Measurements from ENCODE around the gene CLASRP.

CLASRP gene

DNA sequence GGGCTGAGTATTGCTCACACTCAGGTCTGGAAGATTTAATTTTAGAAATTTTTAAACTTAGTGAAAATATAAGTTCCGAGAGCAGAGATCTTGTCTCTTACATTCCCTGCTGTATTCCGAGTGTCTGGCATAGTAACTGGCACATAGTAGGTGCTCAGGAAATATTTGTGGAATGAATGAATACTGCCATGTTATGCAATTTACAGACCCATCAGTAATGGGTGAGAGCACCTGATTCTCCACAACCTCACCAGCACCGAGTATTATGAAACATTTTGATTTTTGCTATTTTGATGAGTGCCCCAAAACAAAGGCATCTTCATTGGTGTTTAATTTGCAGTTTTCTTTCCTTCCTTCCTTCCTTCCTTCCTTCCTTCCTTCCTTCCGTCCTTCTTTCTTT is 15.8 kb upstream of the CLASRP start:
- DNase-seq: no peak

DNA sequence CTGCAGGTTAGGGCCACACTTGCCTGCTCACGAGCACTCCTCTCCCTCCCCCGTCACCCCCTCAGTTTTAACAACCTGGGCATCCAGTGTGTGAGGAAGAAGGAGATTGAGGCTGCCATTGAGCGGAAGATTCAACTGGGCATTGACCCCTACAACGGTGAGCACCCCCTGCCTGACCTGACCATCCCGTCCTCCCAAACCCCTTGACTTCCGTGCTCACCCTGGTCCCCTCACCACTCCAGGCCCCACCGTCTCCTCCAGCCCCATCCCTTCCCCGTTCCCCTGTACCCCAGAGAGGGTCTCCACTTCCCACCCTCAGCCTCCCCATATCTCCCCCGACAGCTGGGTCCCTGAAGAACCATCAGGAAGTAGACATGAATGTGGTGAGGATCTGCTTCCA is 13.6 kb upstream of the CLASRP start:
- DNase-seq: no peak

DNA sequence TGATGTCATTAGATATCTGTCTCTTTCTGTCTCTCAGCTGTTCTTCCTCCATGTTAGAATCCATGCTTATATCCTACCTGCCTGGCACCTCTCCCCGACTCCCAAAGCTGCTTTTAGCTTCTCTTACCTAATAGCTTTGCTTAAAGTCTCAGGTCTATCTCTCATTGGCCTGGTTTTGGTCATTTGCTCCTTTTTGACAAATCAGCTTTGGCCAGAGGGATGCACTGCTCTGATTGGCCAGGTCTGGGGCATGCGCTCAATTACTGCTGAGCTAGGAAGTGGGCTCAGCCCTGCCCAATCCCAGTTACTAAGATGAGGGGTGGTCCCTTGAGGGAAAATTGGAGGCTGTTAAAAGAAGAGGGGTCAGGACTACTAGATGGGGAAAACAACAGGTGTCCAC is 11.5 kb upstream of the CLASRP start:
- no peak for DNase-seq

DNA sequence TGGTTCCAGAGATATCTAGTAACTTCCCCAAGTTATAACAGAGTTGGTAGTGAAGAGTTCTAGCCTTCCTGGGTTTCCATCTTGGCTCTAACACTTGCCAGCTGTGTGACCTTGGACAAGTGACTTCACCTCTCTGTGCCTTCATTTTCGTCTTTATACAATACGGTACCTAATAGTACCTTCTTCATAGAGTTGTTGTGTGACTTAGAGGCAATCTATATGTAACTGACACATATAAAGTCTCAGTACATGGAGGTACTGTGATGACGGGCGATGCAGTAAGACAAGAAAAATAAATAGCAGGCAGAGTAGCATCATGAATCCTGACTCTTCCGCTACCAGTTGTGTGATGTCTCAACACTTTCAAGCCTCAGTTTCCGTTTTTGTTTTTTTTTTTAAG is 8.0 kb upstream of the CLASRP start:
- no peak for DNase-seq

DNA sequence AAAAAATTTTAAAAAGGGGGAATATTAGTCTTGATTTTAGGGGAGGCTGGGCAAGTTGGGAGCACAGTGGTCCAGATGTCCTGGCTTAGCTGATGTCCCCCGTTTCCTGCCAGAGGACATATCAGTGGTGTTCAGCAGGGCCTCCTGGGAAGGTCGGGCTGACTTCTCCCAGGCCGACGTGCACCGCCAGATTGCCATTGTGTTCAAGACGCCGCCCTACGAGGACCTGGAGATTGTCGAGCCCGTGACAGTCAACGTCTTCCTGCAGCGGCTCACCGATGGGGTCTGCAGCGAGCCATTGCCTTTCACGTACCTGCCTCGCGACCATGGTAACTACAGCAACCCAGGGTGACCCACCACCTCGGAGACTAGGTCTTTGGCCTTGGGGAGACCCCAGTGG is 6.4 kb upstream of the CLASRP start:
- no peak for DNase-seq

DNA sequence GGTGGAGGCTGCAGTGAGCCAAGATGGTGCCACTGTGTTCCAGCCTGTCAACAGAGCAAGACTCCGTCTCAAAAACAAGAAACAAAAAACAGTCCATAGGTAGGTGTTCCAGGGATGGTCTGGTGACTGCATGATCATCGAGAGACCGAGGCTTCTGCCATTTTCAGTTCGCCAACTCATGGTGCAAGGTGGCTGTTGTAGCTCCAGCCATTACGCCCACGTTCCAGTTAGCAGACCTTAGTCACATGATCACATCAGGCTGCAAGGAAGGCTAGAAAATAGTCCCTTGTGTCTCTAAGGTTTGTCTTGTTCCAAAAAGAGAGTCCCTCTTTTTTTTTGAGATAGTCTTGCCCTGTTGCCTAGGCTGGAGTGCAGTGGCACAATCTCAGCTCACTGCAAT is 3.1 kb upstream of the CLASRP start:
- DNase-seq: no peak

DNA sequence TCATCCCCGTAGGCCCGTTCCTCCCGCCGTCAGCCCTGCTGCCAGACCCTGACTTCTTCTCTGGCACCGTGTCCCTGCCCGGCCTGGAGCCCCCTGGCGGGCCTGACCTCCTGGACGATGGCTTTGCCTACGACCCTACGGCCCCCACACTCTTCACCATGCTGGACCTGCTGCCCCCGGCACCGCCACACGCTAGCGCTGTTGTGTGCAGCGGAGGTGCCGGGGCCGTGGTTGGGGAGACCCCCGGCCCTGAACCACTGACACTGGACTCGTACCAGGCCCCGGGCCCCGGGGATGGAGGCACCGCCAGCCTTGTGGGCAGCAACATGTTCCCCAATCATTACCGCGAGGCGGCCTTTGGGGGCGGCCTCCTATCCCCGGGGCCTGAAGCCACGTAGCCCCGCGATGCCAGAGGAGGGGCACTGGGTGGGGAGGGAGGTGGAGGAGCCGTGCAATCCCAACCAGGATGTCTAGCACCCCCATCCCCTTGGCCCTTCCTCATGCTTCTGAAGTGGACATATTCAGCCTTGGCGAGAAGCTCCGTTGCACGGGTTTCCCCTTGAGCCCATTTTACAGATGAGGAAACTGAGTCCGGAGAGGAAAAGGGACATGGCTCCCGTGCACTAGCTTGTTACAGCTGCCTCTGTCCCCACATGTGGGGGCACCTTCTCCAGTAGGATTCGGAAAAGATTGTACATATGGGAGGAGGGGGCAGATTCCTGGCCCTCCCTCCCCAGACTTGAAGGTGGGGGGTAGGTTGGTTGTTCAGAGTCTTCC is 1.3 kb upstream of the CLASRP start:
- DNase-seq: no peak

DNA sequence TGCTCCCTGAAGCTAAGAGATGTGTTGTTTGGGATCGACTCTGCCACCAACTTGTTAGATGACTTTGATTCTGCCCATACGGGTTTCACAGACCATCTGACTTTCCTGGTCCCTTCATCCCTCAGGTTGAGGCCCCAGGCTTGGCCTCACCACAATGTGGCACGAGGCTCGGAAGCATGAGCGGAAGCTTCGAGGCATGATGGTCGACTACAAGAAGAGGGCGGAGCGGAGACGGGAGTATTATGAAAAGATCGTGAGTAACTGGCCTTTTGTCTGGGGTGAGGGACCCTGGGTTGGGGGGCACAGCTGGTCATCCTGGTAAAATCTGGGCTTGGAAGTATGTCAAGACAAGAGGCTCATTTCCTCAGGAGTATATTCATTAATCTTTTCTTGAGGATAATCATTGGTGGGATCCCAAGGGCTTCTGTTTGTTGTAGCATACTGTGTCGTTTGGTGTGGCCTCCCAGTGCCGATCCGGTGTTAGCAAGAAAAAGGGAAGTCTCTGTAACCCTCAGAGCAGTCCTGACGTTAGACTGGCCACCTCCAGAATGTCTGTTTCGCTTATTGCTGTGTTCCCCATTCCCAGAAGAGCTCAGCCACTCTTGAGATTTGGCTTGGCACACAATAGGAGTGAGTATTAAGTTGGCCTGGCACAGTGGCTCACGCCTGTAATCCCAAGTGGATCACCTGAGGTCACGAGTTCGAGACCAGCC is 1.4 kb downstream of the CLASRP start:
- DNase-seq: no peak

DNA sequence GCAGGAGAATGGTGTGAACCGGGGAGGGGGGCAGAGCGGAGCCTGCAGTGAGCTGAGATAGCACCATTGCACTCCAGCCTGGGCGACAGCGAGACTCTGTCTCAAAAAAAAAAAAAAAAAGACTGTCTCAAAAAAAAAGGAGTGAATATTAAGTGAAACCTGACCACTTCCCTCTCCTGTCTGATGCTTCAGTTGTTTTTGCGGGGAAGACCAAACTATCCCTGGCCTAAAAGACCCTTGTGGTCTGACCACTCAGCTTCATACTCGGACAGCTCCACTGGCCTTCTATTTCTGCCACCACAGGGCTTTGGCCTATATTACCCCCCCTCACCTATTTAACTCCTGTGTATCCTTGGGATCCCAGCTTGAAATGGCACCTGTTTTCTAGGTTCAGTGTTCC is 2.3 kb downstream of the CLASRP start:
- no peak for DNase-seq

DNA sequence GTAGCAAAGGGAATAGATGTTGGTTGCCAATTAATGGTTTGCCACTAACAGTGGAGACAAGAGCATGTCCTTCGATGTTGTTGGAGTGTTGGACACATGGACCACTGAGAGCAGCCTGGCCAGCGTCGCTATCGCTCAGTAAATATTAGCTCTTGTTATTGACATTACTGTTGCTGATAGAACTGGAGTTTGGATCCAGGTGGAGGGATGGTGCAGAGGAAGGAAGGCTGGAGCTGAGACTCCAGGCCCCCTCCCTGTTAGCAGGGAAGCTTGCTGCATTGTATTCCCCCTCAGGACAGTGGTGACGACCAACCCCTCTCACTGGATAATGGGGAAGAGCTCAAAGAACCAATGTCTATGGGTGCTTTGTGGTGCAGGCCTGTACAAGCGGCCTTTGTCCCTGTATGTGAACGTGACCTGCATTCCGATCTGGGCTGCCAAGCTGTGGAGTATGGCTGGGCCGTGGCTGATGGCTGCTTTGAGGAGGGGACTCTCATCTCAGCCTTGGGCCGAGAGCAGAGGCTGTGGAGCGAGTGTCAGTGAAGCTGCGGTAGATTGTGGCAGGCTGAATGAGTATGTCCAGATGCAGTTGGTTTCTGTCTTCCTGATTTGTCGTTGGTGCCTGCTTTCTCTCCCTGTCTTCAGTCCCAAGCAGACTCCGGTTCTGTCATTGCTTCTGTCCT is 7.0 kb downstream of the CLASRP start:
- no peak for DNase-seq

DNA sequence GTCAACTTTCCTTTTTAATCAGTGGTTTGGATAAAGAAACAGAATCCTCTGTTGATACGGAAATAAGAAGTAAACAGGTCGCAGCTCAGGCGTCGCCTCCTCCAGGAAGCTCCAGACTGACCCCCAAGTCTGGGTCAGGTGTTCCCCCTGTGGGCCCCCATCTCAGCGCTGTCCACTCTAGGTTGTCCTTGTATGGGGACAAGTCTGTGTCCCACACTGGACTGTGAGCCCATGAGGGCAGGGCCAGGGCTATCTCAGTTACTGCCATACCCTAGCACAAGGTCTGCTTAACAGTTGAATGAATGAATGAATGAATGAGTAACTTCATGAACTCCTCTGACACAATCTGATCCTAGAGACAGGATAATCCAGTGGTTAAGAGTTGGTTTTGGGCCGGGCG is 7.5 kb downstream of the CLASRP start:
- no peak for DNase-seq

DNA sequence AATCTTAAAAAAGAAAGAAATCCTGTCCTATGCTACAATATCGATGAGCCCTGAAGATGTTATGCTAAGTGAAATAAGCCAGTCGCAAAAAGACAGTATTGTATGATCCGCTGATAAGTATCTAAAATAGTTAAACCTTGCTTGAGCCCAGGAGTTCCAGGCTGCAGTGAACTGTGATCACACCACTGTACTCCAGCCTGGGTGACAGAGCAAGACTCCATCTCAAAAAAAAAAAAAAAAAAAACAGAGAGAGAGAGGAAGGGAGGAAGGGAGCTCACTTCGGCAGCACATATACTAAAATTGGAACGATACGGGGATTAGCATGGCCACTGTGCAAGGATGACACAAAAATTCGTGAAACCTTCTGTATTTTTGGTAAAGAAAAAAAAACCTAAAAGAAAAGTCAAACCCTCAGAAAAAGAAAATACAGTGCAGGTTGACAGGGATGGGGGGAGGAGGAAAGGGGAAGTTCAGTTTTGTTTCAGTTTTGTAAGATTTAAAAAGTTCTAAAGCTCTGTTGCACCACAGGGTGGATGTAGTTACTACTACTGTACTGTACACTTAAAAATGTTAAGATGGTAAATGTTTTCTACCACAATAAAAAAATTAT is 8.4 kb downstream of the CLASRP start:
- no peak for DNase-seq

DNA sequence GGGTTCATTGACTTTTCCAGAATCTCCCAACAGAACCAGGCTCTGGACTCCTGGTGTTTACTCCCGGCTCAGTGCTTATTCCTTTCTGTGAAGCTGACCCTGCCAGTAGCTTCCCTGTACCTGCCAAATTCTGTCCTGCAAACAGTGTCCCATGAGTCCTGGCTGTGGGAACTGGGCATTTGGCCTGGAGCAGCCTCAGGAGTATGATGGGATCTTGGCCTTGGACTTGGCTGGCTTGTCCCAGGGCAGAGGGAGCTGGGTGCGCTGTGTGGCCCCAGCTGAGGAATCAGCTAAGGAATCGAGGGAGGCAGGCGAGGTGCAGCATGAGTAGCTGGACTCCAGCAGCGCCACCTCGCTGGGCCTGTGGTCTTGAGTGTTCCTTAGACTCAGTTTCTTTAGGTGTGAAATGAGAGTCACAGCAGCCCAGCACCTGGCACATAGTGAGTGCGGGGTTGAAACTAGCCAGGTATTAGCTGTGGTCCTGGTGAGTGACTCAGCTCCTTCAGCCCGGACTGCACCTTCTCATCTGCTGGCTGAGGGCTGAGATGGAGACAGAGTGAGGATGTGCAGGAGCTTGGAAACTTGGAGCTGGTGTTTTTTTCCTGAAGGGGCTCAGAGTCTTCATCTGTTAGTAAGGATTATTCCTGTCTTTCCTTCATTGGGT is 10.4 kb downstream of the CLASRP start:
- DNase-seq: no peak

DNA sequence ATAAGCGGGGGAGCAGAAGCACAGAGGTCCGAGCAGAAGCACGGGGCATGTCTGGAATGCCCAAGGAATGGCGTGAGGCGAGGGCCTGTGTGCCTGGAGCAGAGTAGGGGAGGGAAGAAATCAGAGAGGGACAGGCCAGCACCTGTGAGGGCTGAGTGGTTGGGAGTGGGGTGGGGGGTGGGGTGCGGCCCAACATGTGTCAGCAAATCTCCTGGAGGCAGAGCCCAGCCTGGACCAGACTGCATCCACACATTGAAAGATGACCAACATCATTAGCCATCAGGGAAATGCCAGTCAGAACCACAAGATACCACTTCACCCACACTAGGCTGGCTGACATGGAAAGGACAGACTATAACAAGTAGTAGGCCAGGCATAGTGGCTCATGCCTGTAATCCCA is 11.2 kb downstream of the CLASRP start:
- DNase-seq: no peak

DNA sequence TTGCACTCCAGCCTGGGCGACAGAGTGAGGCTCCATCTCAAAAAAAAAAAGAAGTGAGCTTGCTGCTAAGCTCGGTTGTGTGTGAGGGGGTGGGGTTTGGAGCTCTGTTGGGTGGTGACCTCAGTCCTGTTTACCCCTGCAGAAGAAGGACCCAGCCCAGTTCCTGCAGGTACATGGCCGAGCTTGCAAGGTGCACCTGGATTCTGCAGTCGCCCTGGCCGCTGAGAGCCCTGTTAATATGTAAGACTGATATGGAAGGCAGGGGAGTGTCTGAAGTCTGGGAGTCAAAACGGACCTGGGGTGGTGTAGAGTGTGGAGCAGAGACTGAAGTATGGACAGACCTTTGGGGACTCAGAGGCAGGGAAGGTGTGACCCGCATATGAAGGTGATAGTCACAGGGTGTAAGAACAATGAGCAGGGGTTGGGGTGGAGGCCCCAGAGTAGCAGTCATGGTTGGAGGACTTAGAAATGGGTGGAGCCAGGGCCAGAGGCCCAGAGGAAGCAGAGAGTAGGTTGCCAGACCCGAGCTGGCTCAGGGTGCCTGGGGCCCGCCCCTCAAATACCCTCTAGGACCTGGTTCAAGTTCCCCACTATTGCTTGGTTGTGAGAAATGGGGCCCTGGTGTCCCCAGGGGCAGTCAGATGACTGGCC is 13.2 kb downstream of the CLASRP start:
- no peak for DNase-seq

DNA sequence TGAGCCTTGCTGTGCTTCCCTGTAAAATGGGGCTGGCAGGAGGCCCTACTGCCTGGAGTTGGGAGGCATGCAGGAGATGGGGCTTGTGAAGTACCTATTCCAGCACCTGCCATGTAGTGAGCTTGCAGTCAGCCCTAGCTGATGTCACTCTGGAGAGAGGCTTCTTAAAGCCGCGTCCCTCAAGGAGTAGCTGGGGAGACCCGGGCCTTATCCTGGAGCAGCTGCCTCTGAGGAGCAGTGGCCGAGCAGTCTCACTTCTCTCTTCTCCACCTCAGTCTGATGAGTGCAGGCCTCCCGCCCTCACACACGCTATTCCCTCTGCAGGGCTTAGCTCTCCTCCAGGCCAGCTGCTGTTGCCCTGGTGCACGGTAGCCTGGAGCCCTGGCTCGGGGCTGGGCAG is 18.0 kb downstream of the CLASRP start:
- no peak for DNase-seq

DNA sequence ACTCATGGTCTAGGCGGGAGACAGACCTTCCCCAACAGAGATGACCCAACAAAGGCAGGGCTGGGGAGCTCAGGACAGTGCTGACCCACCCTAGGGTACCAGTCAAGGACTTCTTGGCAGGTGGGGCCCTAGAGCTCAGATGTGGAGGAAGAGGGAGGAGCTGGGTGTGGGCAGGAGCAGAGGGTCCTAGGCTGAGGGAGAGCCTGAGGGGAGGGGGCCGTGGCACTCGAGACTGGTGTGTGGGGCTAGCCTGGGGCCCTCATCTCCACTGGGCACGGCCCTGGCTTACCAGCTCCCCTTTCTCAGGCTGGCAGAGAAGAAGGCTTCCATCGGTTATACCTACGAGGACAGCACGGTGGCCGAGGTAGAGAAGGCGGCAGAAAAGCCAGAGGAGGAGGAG is 18.6 kb downstream of the CLASRP start:
- DNase-seq: no peak

DNA sequence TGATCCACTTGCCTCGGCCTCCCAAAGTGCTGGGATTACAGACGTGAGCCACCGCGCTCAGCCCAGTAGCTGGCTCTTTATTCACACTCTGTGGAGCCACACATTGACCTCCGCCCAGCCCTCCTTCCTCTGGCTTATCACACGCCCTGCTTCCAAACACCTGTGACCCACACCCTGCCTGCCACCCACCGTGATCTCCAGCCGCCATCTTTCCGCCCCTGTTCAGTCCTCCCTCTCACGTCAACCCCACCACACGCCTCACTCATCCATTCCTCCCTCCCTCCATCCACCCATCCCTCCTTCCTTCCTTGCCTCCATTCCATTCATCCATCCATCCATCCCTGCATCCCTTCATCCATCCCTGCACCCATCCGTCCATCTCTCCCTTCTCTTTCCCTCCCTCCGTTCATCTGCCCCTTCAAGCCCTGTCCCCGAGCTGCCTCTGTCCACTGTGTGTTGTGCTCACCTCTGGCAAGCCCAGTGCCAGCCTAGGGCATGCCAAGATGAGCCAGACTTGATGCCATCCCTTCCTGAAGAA is 19.8 kb downstream of the CLASRP start:
- DNase-seq: no peak

DNA sequence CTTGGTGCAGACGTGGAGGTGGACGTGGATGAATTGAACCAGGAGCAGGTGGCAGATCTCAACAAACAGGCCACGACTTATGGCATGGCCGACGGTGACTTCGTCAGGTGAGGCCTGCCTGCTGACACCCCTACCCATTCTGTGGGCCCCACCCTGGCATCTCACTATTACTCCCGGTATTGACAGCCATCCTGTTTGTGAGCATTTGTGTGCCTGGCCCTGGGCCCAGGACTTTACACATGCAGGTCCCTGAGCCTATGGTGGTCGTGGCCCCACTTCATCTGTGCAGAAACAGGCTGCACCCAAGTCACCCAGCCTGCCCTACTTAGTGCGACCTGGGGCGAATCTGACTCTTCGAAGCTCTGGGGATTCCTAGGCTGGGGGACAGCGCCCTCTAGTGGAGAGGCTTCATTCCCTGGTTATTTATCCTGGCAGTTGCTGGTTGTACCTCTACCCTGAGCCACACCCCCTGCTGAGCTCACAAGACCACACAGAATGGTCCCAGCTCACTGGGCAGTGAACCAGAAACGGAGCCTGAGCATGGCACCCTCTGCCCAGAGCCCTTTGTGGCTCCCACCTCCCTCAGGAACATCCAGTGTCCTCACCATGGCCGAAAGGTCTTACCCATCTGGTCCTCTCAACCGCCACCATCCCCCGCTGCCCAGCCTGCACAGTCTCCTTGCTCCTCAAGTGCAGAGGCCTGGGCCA is 20.6 kb downstream of the CLASRP start:
- peak; percentile 17 for DNase-seq

DNA sequence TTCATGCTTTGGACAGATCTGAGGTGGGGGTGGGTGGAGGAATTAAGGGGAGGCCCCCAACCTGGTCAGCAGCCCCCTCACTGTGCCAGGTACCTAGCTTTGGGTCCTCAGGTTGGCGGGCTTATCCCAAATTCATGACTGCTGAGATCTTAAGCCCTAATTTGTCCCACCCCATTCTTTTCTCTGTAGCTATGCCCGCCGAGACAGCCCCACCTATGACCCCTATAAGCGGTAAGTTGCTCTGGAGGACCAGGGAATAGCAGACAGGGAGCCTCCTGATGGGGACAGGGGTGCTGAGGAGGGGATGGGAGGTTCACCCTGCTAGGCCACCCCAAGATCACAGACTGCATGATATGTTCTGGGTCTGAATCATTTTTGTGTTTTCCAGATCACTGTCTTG is 23.1 kb downstream of the CLASRP start:
- DNase-seq: no peak

All from NCI-H1092 (cell line).